HG03342 (cell line): ENCODE data around the gene SNTB2.
A peak's percentile ranks its signal among the peaks of the same experiment; 100 is the strongest.

Source experiments
- ATAC-seq: cut with Tn5 transposase; IDR thresholded peaks from one replicate; pipeline ENCODE4 v1.9.1; 2021; ENCODE audit warnings: mild to moderate bottlenecking, moderate library complexity; ENCODE audit not compliant: unreplicated experiment

The SNTB2 gene

DNA sequence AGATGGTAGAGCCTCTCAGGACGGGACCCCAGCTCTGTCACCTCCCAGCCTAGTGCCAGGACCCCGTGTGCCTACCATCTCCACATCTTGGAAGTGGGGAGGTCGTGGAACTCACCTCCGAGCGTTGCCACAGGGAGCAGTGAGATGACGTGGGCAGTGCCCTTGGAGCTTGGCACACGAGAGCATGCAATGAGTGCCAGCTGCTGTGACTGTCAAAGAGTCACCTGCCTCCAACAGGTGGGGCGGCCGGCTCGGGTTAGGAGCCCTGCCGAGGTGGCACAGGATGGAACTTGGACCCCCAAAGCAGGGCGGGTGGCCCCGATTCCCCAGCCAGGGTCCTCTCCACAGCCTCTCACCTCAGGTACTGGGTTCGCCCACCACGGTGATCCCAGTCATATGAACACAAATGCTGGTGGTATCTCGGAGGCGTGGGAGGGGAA lies 129.7 kb downstream of the SNTB2 start:
- ATAC-seq, result no peak

DNA sequence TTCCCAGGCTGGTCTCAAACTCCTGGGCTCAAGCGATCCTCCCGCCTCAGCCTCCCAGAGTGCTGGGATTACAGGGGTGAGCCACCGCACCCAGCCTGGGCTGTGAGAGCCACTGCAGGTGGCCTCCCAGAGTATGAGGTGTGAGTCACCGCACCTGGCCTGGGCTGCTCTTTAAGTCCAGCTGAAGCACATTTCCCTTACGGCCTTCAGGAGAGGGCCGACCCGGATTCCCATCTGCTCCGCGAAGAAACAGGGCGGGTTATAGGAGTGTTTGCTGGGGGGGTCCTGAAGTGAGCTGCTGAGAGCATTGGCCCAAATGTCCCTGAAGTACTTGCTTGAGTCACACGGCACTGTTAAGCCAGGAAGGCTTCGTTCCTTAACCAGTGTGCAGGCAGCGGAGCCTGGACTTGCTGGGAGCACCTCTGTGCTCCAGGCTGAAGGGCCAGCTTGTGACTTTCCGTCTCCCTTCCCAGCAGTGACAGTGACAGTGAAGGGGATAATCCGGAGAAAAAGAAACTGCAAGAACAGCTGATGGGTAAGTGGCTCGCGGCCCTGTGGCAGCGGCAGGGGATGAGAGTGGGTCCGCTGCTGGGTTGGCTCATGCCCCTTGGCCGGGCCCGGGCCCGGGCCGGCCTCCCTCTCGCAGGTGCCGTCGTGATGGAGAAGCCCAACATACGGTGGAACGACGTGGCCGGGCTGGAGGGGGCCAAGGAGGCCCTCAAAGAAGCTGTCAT lies 131.4 kb downstream of the SNTB2 start:
- no peak for ATAC-seq

GRCh38 chr16:69318911-69319289 lies 131.9 kb downstream of the SNTB2 start:
- ATAC-seq, result no peak

DNA sequence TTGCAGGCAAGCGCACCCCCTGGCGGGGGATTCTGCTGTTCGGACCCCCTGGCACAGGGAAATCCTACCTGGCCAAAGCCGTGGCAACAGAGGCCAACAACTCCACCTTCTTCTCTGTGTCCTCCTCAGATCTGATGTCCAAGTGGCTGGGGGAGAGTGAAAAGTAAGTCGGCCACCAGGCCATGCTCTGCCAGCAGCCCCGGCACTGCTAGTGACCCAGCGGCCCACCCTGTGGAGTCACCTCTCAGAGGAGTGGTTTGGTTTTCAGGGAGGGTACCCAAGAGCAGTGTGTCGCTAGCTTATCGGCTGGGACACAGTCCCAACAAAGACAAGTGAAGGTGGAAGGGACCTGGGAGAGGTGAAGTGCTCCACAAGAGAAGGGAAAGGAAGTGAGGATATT lies 132.4 kb downstream of the SNTB2 start:
- no peak for ATAC-seq

- no peak for ATAC-seq
Measured at GRCh38 chr16:69319826-69320739, 133.1 kb downstream of the SNTB2 start.

GRCh38 chr16:69320740-69321073 lies 133.7 kb downstream of the SNTB2 start:
- no peak for ATAC-seq

- ATAC-seq, result no peak
Measured at GRCh38 chr16:69321080-69321479, 134.1 kb downstream of the SNTB2 start.

DNA sequence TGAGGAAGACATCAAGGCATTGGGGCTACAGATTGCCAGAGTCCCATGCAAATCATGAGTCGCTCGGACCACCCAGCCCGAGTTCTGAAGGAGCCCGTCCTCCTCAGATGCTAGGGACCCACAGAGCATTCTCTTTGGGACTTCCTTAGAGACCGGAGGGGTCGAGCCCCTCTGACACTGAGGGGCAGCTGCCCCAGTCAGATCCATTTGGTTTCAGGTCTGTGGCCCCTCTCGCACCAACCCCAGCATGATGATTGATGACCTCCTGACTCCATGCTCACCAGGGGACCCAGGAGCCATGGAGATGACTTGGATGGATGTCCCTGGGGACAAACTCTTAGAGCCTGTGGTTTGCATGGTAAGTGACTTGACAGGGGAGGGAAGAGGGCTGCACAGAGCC lies 135.4 kb downstream of the SNTB2 start:
- no peak for ATAC-seq

DNA sequence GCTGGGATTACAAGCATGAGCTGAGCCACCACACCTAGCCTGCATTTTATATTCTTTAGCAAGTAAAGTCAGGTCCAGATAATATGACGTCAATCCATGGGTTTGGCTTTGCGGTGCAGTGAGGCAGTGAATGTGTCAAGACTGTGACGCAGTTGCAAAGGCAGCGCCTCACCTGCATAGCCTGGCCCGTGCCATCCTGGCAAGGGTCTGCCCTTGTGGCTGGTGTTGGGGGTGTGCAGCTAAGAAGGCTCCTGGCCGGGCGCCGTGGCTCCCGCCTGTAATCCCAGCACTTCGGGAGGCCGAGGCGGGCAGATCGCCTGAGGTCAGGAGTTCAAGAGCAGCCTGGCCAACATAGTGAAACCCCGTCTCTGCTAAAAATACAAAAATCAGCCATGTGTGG lies 136.5 kb downstream of the SNTB2 start:
- no peak for ATAC-seq

- no peak for ATAC-seq
Measured at GRCh38 chr16:69324013-69324531, 137.1 kb downstream of the SNTB2 start.

GRCh38 chr16:69324585-69325253 lies 137.8 kb downstream of the SNTB2 start:
- no peak for ATAC-seq

- ATAC-seq, result no peak
Measured at GRCh38 chr16:69325784-69326171, 138.8 kb downstream of the SNTB2 start.

DNA sequence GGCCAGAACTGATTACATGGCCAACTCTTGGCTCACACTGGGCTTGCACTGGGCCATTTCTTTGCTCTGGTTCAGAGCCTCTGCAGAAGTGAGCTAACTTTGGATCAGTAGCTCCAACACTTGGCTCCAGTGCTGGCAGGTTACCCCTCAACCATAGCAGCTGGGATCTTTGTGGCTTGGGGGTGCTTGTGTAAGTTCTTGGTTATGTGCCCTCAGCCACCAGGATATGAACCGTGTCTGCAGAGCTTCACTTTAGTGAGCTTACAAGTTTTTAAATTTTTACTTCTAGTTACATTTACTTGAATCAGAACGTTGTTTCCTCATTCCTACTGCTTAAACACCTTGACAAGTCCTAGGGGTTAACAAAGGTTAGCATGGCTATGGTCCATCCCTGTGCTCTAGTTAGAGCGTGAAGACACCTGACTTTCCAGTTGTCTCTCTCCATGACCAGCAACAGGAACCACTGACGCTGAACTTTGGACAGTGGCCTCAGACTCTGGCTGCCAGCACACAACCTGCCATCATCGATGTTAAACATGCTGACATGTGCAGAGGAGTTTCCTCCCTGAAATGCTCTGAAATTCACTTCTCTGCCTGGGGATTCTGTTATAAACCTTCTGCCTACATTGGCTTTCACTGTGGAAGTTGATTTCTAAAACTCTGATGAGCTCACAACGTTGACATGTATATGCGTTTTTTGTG lies 139.4 kb downstream of the SNTB2 start:
- ATAC-seq, result no peak

DNA sequence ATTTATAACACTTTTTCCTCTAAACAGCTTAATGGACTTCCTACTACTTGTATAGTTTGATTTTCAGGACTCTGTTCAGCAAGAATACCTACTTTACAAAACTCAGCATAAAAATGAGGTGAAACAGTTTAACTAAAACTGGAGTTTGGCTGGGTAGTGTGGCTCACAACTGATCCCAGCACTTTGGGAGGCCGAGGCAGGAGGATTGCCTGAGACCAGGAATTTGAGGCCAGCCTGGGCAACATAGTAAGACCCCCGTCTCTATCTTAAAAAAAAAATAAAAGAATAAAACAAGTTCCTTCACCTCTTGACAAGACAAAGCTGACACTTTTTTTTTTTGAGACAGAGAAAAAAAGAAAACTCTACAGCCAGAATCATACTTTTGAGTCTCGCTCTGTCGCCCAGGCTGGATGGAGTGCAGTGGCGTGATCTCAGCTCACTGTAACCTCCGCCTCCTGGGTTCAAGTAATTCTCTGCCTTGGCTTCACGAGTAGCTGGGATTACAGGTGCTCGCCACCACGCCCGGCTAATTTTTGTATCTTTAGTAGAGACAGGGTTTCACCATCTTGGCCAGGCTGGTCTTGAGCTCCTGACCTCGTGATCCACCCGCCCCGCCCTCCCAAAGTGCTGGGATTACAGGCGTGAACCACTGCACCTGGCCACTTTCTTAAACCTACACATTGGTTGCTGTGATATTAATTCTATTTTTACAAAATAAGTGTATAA lies 140.8 kb downstream of the SNTB2 start:
- ATAC-seq, result no peak

DNA sequence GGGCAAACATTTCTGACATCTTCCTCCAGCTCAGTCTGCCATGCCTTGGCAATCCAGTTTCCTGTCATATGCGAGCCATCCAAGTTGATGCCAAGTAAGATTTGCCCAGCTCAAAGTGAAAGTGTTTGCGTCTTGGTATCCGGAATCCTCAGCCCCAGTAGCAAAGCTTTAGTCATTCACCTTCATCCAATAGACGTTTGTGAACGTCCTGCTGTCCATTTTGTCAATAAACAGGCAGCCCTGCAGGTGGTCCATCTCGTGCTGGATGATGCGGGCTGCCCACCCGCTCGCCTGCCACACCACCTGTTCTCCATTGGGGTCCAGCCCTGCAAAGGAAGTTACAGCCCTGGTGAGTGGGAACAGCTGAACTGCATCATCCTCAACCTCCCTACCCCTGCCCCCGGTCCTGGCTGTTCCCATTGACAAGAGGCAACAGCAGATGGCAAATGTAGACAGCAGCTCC lies 141.9 kb downstream of the SNTB2 start:
- ATAC-seq, result no peak

GRCh38 chr16:69329369-69330285 lies 142.7 kb downstream of the SNTB2 start:
- ATAC-seq, result peak; percentile 34

DNA sequence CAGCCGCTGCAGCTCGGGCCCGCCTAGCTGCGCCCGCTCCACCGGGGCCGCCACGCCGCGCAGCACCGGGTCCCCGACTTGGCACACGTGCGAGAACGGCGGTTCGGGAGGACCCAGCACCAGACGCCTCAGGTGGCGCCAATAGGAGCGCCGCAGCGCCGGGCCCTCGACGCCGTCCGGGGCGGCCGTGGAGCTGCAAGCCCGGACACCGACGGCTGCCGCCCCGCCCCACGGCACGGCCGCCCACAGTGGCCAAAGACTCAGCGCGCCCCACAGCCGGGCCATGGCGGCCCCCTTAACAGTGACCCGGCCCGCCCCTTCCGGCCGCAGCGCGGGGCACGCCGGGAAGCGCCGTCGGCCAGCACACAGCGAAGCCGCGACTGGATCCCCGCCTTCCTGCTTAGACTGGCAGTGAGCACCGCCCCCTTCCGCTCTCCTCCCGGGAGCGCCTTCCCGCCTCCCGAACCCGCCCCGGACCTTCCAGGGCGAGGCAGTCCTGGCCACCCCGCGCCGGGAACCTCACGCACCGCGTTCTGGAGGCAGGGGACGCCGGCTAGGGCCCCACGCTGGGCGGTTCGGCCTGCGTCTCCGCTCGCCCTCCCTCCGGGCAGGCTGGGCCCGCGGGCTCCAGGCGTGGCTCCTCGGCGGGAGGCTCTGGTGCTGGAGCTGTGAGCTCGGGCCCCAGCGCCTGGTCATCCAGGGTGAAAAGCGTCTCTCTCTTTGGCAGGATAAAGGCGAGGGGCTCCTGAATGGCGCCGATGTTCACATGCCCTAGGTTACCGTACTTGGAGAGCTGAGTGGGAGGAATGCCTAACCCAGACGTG lies 143.5 kb downstream of the SNTB2 start, which contains the start of gene PDF:
Gene PDF, minus strand, starts transcription at position 303 of the 824 bp plus-strand sequence. Its CDS starts 18 bp downstream, at position 285.
- peak; percentile 90 for ATAC-seq

DNA sequence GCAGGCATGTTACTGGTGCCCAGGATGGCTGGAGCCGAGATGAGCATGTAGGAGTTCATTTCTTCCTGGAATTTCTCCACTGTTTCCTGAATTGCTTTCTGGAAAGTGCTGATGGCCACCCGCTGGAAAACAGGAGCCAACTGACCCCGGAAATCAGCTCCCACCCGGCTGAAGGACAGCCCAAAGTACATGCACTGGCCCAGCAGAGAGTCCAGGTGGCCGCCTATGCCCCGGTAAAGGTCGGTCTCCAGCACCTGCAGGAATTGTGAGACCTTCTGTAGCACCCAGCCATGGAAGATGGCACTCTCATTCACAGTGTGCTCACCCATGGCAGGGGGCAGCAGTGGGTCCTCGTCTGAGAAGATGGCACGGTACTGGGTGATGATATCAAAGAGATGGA lies 147.7 kb downstream of the SNTB2 start:
- no peak for ATAC-seq
